NCI-H774 (cell line): ENCODE measurements around the gene RAB5A.
A peak's percentile ranks its signal among the peaks of the same experiment; 100 is the strongest.
"Not testable (repeated sequence)": the region's sequence is repeated elsewhere in the genome, so short reads cannot be mapped to it uniquely, and the experiment has no call there.

Experiments used
- DNase-seq: peaks from one replicate; lab custom pipeline; 2025; lab: John Stamatoyannopoulos, UW

RAB5A gene, protein sequence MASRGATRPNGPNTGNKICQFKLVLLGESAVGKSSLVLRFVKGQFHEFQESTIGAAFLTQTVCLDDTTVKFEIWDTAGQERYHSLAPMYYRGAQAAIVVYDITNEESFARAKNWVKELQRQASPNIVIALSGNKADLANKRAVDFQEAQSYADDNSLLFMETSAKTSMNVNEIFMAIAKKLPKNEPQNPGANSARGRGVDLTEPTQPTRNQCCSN

DNA sequence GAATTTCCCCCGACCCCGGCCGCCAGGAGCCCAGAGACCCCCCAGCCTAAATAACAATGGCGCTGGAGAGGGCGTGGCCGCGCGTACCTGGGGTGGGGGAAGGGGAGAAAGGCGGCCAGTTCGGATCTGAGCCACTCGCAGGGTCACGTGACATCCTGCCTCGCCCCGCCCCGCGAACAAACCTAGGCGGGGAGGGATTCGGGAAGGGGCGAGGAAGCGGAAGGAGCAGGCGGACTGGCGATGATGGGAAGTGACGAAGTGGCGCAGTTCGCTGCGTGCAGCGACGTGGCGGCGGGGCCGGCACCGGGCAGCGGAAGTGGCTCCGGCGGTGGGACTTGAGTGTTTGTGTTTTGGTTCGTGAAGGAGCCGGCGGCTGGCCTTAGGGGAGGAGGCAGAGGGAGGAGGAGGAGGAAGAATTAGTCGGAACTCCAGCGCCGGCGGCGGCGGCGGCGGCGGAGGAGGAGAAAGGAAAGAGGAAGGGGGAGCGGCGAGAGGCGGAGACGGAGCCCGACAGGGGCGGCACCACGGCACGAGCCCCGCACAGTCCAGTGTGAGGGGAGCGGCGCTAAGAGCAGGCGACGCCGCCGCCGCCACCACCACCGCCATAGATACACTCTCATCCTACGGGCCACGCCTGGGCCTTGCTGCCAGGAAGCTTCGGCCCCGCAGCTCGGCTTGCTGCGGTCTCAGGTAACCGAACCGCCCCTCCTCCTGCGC, at the start of gene RAB5A:
Gene RAB5A (plus strand): TSS at position 266 of the 717 bp plus-strand sequence. CDS start 3,802 bp downstream, outside the sequence.
- peak; percentile 96 for DNase-seq

DNA sequence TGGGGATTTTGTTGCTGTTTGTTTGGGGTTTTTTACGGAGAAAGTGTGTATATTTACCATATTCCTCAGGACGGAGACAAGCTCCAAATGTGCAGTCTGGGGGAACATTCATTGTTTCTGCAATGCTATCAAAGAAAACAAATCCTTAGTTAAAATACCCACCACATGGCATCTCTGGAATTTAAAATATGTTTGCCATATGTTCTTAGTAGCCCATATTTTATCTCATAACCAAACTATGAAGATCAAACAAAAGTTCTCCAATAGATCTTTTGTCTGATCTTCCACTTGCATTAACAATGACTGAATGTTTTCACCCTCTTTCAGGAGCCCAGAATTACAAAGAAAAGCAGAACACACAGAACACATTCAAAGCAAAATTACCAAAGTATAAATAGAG, 48.2 kb upstream of the RAB5A start:
- DNase-seq, result no peak

DNA sequence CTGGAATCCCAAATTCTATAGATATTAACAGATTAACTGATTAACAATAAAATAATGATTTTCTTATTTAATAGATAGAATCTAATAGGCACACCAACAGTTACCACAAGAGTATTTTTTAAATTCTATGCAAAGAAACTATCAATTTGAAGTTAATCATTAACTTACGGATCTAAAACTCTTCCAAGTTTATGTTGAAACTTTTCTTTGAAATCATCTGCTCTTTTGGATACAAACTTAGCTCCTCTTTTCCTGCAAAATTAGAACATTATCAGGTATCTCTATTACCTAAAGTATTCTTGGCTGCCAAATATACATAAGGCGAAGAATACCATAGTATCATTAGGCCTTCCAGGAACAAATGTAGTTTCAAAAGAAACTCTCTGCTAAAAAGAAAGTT, 47.6 kb upstream of the RAB5A start:
- DNase-seq, result no peak

DNA sequence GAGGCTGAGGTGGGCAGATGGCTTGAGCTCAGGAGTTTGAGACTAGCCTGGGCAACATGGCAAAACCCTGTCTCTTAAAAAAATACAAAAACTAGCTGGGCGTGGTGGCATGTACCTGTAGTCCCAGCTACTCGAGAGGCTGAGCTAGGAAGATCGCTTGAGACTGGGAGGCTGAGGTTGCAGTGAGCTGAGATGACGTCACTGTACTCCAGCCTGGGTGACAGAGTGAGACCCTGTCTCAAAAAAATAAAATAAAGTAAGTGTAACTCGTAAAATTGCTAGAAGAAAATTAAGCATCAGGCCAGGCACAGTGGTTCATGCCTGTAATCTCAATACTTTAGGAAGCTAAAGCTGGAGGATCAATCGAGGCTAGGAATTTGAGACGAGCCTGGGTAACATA, 47.1 kb upstream of the RAB5A start:
- not testable (repeated sequence) for DNase-seq

DNA sequence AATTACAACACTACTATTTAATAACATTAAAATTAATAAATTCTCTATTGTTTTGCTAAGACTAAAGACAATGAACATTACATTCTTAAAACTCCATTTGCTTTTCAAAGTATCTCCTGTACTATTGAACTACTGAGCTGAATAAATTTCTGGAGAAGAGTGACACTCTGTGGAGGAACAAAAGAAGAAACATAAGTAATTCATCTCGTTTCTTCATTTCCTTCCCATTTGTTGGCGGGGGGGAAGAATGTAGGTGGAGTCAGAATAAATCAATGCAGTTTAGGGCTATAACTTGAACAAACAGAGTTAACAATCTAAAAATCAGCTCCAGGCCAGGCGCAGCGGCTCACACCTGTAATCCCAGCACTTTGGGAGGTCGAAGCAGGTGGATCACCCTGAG, 45.6 kb upstream of the RAB5A start:
- no peak for DNase-seq

DNA sequence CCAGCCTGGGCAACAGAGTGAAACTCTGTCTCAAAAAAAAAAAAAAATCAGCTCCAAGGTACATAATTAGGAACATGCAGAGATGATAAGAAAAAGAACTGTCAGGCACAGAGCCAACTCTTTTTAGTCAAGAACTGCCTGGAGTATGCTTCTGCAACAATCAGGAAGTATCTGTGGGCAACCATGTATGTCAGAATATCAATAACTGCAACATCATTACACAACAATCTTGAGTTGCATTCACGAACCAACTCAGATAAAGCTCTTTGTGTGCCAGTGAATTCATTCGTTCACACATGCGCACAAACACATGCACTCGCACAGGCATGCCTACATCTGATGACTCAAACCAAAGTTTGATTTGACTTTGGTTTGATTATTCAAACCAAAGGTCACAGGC, 45.0 kb upstream of the RAB5A start:
- no peak for DNase-seq

DNA sequence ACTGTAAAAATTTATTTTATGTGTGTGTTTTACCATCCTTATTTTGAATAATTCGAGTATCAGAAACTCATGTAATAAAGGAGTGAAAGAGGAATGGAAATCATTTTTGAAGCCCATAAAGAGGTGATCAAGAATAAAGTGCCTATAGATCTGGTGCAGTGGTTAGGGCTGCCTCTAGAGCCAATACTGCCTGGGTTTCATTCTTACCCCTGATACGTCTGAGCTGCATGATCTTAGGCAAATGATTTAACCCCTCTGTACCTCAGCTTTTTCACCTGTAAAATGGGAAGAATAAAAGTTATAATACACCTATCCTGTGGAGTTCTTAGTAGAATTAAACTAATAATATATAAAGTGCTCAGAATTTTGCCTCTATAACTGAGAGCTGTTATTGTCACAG, 43.2 kb upstream of the RAB5A start:
- no peak for DNase-seq

DNA sequence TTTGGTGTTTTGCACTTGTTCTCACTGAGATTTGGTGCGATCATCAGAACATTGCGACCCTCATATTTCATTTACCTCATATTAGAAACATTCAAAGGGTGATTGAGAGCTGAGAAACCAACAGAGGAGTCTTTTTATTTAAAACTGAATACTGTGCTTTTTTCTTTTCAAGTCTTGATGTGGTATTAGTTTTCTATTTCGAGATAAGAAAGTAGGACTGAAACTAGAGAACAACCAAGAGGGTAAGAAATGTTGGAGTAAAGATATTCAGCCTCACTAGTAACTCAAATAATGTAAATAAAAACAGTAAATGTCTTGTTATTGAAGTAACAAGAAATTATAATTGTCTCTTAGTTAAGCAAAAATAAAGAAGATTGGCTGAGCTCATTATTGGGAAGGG, 39.4 kb upstream of the RAB5A start:
- DNase-seq, result no peak

DNA sequence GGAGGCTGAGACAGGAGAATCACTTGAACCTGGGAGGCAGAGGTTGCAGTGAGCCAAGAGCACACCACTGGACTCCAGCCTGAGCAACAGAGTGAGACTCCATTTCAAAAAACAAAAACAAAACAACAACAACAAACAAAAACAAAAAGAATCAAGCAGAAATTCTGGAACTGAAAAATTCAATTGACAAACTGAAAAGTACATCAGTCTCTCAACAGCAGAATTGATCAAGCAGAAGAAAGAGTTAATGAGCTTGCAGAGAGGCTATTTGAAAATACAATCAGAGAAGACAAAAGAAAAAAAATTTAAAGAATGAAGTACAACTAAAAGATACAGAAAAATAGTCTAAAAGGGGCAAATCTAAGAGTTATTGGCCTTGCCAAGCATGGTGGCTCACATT, 35.4 kb upstream of the RAB5A start:
- DNase-seq, result no peak

DNA sequence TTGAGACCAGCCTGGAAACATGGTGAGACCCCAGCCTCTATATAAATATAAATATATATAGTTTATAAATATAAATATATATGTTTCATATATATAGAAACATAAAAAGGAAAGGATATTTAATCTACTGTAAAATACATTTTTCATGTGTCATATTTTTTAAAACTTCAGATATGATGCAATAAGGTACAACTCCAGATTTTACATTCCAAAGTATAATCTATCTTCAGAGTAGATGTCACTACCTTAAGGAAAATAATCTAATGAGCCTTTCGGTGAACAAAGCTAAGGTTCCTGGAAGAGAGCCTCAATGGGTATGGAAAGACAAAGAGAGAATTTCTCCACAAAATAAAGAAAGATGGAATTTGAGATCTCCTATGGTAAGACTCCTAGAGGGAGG, 29.7 kb upstream of the RAB5A start:
- no peak for DNase-seq

DNA sequence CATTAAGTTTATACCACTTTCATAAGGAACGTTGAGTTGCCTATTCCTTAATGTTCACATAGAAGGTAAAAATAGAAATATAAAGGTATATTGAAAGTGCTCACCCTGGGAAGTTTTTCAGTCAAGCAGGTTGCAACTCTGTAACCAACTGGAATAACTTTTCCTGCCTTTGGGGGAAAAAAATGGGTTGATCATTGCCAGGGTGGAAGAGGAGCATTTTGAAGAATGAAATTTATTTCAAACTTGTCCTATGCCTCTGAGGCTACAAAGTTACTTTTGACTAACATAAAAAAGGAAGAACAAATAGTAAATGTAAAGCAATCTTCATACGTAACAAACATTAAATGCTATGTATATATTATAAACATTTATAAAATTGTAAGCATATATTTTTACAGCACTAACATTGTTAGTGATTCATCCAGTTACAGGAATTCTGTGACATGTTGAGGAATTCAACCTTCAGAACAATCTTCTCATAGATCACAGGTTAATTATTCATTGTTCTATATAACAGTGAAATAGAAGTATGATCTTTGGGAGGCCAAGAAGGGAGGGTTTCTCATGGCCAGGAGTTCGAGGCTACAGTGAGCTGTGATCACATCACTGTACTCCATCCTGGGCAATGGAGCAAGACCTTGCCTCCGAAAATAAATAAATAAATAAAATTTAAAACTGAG, 26.4 kb upstream of the RAB5A start:
- DNase-seq, result no peak

DNA sequence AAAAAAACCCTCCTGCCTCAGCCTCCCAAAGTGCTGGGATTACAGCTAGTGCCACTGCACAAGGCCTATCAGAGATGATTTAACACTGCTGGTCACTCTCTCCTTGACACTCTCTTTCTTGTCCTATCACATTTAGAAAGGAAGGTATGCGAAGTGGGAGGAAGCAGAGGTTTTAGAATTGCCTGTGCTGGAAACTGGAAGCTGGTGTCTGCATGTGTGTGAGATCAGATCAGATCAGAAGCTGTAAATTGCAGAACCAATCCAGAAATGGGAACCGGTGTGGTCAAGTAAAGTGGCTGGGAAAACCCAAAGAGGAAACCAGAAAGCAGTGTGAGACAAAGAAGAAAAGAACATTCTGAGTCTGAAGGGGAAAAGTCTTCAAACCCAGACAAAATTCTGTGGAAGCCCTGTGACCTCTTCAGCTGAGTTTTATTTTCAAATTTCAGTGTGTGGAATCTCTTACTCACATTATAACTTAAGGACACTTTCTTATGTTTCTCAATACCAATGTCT, 15.7 kb upstream of the RAB5A start:
- DNase-seq, result no peak

DNA sequence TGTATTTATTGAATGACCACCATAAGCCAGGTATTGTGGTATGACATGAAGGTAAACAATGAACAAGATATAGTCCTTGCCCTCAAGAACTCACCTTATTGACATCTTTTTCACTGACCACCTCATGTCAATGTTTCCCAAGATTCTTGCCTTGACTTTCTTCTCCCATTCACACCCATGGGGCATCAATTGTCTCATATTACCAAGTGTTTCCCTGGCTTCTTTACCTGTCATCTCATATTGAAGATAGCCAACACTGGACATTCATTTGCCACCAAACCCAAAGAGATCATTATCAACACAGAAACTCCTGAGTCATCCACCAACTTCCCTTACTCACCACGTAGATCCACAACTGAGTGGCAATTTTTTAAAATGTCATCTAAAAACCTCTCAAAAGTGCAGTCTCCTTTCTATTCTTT, 15.1 kb upstream of the RAB5A start:
- no peak for DNase-seq

DNA sequence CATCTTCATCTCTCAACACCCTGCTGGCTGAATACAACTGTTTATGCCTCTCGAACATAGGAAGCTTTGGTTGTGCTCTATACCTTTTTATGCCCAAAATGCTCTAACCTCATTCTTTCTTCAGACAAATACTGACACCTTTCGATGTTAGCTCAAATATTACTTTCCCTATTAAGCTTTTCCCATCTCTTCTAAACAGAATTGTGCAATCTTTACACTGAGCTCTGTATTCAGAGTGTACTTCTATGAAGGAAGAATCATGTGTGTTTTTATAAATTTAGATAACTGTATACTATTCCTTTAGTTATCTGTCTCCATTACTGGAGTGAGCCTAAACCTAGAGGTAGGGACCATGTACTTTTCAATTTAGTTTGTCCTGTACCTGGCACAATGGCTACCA, 14.5 kb upstream of the RAB5A start:
- DNase-seq, result no peak

DNA sequence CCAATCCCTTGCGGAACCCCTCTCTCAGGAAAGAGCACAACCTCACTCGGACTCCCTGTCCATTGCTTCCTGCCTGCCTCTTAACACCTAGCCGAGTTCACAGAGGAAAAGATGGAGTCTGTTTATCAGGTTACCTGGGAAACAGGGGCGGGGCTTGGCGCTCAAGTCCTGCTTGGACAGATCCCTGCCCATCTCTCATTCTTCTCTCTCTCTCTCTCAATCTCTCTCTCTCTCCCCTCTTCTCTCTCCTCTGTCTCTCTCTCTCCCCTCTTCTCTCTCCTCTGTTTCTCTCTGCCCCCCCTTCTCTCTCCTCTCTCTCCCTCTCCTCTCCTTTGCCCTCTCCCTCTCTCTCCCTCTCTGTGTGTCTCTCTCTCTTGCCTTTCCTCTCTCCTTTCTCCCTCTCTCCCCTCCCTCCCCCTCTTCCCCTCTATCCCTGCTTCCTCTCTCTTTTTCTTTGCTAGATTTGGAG, 12.8 kb upstream of the RAB5A start, which contains the start of gene EFHB:
Gene EFHB (minus strand): TSS at position 120 of the 469 bp plus-strand sequence. CDS start 199 bp downstream, outside the sequence.
- peak; percentile 76 for DNase-seq

DNA sequence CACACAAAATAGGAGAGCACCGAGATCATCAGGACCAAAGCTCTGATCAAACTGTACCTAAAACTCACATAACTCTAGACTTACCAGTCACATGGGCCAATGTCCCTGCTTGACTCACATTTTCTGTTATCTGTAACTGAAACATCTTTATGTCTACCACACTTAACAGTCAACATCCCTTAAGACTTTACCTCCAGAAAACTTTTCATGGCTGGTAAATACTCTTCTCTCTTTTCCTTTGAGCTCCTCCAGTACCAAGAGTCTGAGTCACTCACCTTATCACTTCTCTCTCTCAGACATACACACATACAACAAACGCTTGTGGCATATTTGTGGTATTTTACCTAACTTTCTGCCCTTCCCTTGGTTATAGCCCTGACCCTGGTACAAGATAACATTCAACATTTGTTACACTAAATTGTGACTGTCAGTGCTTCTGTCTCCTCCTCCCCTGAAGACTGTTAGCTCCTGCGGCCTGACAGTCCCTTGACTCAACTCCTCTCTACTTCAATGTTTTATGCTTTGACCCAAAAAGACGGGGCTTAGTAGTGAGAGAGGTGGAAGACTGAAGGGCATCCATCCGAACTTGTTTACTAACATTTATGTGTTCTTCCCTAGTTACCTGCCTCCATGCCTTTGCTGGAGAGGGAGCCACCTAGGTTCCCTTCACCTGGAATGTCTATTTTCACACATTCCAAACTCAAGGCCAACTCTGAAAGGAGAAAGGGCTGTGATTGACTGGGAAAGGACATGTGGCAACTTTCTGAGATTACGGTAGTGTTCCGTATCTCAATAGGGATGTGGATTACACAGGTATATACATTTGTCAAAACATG, 9.2 kb upstream of the RAB5A start:
- no peak for DNase-seq

DNA sequence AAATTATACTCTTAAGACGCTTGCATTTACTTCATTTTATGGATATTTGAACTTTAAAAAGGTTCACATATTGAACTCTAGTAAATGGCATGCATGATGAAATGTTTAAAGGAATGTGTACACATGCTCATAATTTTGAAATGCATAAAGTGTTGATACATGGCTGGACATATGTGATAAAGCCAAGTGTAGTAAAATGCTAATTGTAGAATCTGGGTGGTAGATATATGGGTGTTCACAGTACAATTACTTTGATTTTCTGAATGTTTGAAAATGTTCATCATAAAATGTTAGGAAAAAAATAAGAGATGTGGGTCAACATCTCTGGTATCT, 8.6 kb upstream of the RAB5A start:
- no peak for DNase-seq

DNA sequence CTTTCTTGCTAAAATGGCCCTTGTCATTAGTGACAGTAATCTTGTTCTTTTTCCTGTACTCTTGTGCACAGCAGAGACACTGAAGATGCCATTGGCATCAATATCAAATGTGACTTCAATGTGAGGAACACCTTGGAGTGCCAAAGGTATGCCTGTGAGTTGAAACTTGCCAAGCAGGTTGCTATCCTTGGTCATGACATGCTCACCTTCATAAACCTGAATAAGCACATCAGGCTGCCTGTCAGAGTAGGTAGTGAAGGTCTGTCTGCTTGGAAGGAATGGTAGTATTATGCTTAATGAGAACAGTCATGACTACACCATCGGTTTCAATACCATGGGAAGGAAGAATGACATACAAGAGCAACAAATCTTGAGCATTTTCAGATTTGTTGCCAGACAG, 6.3 kb upstream of the RAB5A start:
- no peak for DNase-seq

DNA sequence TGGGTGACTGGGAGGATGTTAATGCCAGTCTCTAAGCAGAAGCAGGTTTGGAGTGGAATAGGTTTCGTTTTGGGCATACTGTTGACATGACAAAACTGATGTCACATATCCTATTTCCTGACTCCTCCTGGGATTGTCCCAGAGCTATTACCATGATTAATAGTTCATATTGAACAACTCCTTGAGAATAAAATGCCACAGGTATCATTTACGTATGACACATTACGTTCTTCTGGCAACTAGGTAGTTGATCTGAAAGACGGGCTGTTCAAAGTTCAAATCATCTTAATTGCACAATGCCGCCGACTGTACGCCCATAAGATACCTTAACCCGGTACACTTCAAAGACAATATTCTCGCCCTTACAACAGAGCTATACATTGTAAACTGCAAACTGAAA, 1.4 kb upstream of the RAB5A start:
- no peak for DNase-seq

DNA sequence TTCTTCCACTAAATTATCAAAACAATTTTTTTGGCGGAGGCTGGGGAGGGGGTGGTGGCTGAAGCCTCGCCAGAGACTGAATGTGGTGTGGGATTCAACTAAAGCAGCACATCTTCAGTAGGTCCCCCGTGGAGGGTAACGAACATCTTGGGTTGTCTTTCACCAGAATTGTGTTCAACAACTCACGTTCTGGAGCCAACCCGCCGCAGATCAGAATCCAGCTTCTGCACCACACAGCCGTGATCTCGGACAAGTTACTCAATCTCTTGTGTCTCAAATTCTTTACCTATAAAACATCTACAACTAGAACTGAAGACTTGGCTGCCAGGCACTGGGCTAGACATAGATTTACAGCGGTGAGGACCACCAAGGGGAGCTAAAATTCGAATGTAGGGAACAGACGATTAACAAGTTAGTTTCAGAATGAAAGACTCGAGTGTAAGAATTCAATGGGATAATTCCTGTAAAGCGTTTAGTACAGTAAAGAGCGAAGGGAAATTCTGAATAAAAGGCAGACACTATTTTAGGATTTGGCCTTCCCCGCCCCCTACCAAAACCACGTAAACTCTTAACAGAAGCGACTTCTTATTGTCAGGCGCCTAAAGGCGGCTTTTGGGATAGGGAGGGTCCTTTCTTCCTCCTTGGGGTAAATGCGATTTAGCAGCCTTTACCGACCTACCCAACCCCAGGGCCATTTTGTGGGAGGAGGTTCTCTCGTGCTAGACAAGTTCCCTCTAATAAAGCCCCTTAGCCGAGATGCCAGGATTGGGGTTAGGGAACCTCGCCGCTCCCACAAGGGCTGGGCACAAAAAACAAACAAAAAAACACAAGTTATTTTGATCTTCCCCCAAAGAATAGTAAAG, 697 bp upstream of the RAB5A start:
- DNase-seq, result peak; percentile 58
